ENCODE results near the gene COL25A1. TPM values are rescaled to one million over a fixed set of nuclear protein-coding genes. Genes with fewer than 3 reads are reported as not detected.

COL25A1 gene
- total RNA-seq, 1 experiment from 2014 or later = not detected

DNA sequence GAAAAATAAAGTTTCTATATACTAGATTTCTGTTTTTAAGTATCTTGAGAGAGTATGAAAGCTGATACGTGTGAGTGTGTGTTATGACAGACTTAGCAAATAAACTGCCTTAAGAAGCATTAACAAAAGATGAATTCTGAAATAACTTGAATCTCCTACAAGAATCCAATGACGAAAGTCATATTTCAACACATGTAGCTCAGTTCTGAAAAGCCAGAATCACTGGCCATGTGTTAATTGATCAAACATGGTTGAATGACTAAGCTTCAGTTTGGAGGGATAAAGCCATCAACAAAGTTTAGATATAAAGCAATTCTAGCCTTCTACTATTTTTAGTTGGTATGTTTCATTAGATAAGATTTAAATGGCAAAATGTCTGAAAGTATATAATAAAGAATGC, 451.1 kb downstream of the COL25A1 start:
- no peak overlapping the region for H3K4me2 ChIP-seq (ENCODE audit: low read length)
- H3K27ac ChIP-seq (ENCODE audit: low read depth, low read length) = no peak overlapping the region
- H3K9me3 ChIP-seq (ENCODE audit: control insufficient read depth in 1 of 2, insufficient read depth in 1 of 2, low read depth in 1 of 2, low read length in 2 of 2) = no peaks in the 10 kb centered on the region
- CTCF ChIA-PET = no interaction called here
- intact Hi-C loops (cut with micrococcal nuclease) = no loop called here
- no TSS peak for BruUV-seq (replicated peaks)
- H3K9me2 ChIP-seq (ENCODE audit: insufficient read depth) = no peaks in the 10 kb centered on the region
- H3K9ac ChIP-seq (ENCODE audit: low read length) = no peak overlapping the region
- no peaks in the 10 kb centered on the region for H3K36me3 ChIP-seq (ENCODE audit: control insufficient read depth in 1 of 2, insufficient read depth in 2 of 2, low read length in 2 of 2)
- H2AFZ ChIP-seq (ENCODE audit: low read depth, low read length, poor library complexity, severe bottlenecking) = no peak overlapping the region
- H3K4me3 ChIP-seq (replicated peaks in 1 of 2; ENCODE audit: low read depth in 1 of 2, low read length in 2 of 2) = no peak overlapping the region
- DNase-seq (ENCODE audit: low read depth, low spot score) (no peak), ATAC-seq (no peak)
- POLR2A ChIA-PET = no interaction called here
- no peaks in the 10 kb centered on the region for H4K20me1 ChIP-seq (ENCODE audit: insufficient read depth)
- peaks cover 30% of the 10 kb centered on the region for H3K27me3 ChIP-seq (ENCODE audit: insufficient read depth, low read length)
- no peaks in the 10 kb centered on the region for H3K4me1 ChIP-seq (ENCODE audit: control insufficient read depth in 1 of 2, insufficient read depth in 2 of 2, low read length in 2 of 2)
- RAD21 ChIA-PET (ENCODE audit: low non-redundant PET in 1 of 2, low total read pairs in 2 of 2, uncharacterized antibody in 2 of 2, unreplicated experiment in 2 of 2) = no interaction called here
- TF ChIP-seq ZNF274 (IDR thresholded peaks at IDR 0.05; ENCODE audit: low read depth, low read length) = no peak
- no peak for TF ChIP-seq TCF7L2 (IDR thresholded peaks at IDR 0.05; ENCODE audit: borderline replicate concordance, extremely low read depth, insufficient read depth, insufficient read length)
- TF ChIP-seq EGR1 (IDR thresholded peaks at IDR 0.05; ENCODE audit: low read depth) = no peak
- TF ChIP-seq CTCF (IDR thresholded peaks at IDR 0.05 in 2 of 3, conservative IDR thresholded peaks at IDR 0.05 in 1 of 3; ENCODE audit: borderline replicate concordance in 1 of 3, insufficient read depth in 1 of 3, low read depth in 2 of 3, low read length in 2 of 3) = no peak
- TF ChIP-seq SIN3A (IDR thresholded peaks at IDR 0.05; ENCODE audit: low read depth) = no peak
- no peak for TF ChIP-seq POLR2A (IDR thresholded peaks at IDR 0.05; ENCODE audit: borderline replicate concordance, extremely low read depth, insufficient read depth, insufficient read length)
- no peak for TF ChIP-seq JUND (IDR thresholded peaks at IDR 0.05)
- no peak for TF ChIP-seq CBX3 (IDR thresholded peaks at IDR 0.05; ENCODE audit: low read depth)
- no peaks in the 10 kb centered on the region for H3K79me2 ChIP-seq (ENCODE audit: insufficient read depth, low read length)

- Histone ChIP-seq H3K27ac (ENCODE audit: low read depth, low read length) (no peak overlapping the region), H3K9me3 (ENCODE audit: control insufficient read depth in 1 of 2, insufficient read depth in 1 of 2, low read depth in 1 of 2, low read length in 2 of 2) (no peaks in the 10 kb centered on the region), H3K4me2 (ENCODE audit: low read length) (no peak overlapping the region), H3K27me3 (ENCODE audit: insufficient read depth, low read length) (peaks cover 39% of the 10 kb centered on the region), H3K79me2 (ENCODE audit: insufficient read depth, low read length) (no peaks in the 10 kb centered on the region), H4K20me1 (ENCODE audit: insufficient read depth) (no peaks in the 10 kb centered on the region), H2AFZ (ENCODE audit: low read depth, low read length, poor library complexity, severe bottlenecking) (no peak overlapping the region), H3K36me3 (ENCODE audit: control insufficient read depth in 1 of 2, insufficient read depth in 2 of 2, low read length in 2 of 2) (no peaks in the 10 kb centered on the region), H3K9me2 (ENCODE audit: insufficient read depth) (no peaks in the 10 kb centered on the region), H3K4me1 (ENCODE audit: control insufficient read depth in 1 of 2, insufficient read depth in 2 of 2, low read length in 2 of 2) (no peaks in the 10 kb centered on the region), H3K4me3 (replicated peaks in 1 of 2; ENCODE audit: low read depth in 1 of 2, low read length in 2 of 2) (no peak overlapping the region), H3K9ac (ENCODE audit: low read length) (no peak overlapping the region)
- DNase-seq (ENCODE audit: low read depth, low spot score) = no peak
- ChIA-PET POLR2A (no interaction called here), RAD21 (ENCODE audit: low non-redundant PET in 1 of 2, low total read pairs in 2 of 2, uncharacterized antibody in 2 of 2, unreplicated experiment in 2 of 2) (interaction anchor here in 1 of 2 experiments (0.6 kb wide), 1 partner anchor 232 kb away, joined by 6 read pairs; no protein-coding TSS in a partner anchor), CTCF (no interaction called here)
- no TSS peak for BruUV-seq (replicated peaks)
- ATAC-seq = no peak
- intact Hi-C loops (cut with micrococcal nuclease) = no loop called here
- no peak for TF ChIP-seq EZH2phosphoT487 (IDR thresholded peaks at IDR 0.05; ENCODE audit: borderline replicate concordance)
- no peak for TF ChIP-seq TCF7L2 (IDR thresholded peaks at IDR 0.05; ENCODE audit: borderline replicate concordance, extremely low read depth, insufficient read depth, insufficient read length)
Measured at GRCh38 chr4:108850219-108850649, 452.2 kb downstream of the COL25A1 start.
